ENCODE data around the gene TK2. TPM values are rescaled to one million over a fixed set of nuclear protein-coding genes. Genes with fewer than 3 reads are reported as not detected.
A peak's percentile ranks its signal among the peaks of the same experiment; 100 is the strongest.

Gene TK2
- total and polyA plus RNA-seq, 8 donors: 31.4 to 41.2 (median 34.8) TPM

- Histone ChIP-seq H3K27me3 (no peaks in the 10 kb centered on the region), H3K4me1 (peaks cover 20 to 51% of the 10 kb centered on the region in 2 donors), H3K36me3 (no peaks in the 10 kb centered on the region), H3K27ac (peak overlapping the region in 1 of 2 donors; percentile 98), H3K4me3 (no peak overlapping the region), H3K9me3 (no peaks in the 10 kb centered on the region)
- ATAC-seq (no peak), DNase-seq (no peak)
- no peak for TF ChIP-seq CTCF (IDR thresholded peaks at IDR 0.05)
- intact Hi-C loops (cut with DNase I): no loop called here
Measured at GRCh38 chr16:66547101-66547989, 2.6 kb downstream of the TK2 start.

- no peaks in the 10 kb centered on the region for H3K27me3 ChIP-seq
- ATAC-seq (no peak), DNase-seq (no peak)
- H3K36me3 ChIP-seq: peaks cover 0 to 9% of the 10 kb centered on the region in 2 donors
- H3K4me3 ChIP-seq: no peak overlapping the region
- no peak for TF ChIP-seq CTCF (IDR thresholded peaks at IDR 0.05)
- H3K27ac ChIP-seq: peak overlapping the region in 1 of 2 donors; percentile 45
- H3K4me1 ChIP-seq: peaks cover 0 to 38% of the 10 kb centered on the region in 2 donors
- intact Hi-C loops (cut with DNase I): no loop called here
- no peaks in the 10 kb centered on the region for H3K9me3 ChIP-seq
Measured at GRCh38 chr16:66544016-66544757, 5.7 kb downstream of the TK2 start.

- Histone ChIP-seq H3K4me3 (no peak overlapping the region), H3K27me3 (no peaks in the 10 kb centered on the region), H3K4me1 (peaks cover 0 to 31% of the 10 kb centered on the region in 2 donors), H3K9me3 (no peaks in the 10 kb centered on the region), H3K36me3 (peaks cover 0 to 9% of the 10 kb centered on the region in 2 donors), H3K27ac (peak overlapping the region in 1 of 2 donors; percentile 45)
- no peak for TF ChIP-seq CTCF (IDR thresholded peaks at IDR 0.05)
- intact Hi-C loops (cut with DNase I): no loop called here
- DNase-seq (no peak), ATAC-seq (no peak)
Measured at GRCh38 chr16:66543541-66543940, 6.4 kb downstream of the TK2 start.

- H3K4me3 ChIP-seq: no peak overlapping the region
- no peak overlapping the region for H3K27ac ChIP-seq
- peaks cover 0 to 21% of the 10 kb centered on the region in 2 donors for H3K4me1 ChIP-seq
- H3K27me3 ChIP-seq: no peaks in the 10 kb centered on the region
- ATAC-seq (no peak), DNase-seq (no peak)
- H3K9me3 ChIP-seq: no peaks in the 10 kb centered on the region
- intact Hi-C loops (cut with DNase I): no loop called here
- no peak for TF ChIP-seq CTCF (IDR thresholded peaks at IDR 0.05)
- H3K36me3 ChIP-seq: peaks cover 0 to 14% of the 10 kb centered on the region in 2 donors
Measured at GRCh38 chr16:66542396-66542795, 7.5 kb downstream of the TK2 start.

All from left lung (tissue), 10 donors.